HepG2 (cell line): Measurements from ENCODE around the gene NLRP14. TPM values are rescaled to one million over a fixed set of nuclear protein-coding genes. Genes with fewer than 3 reads are reported as not detected.

Experiments
- ATAC-seq: fragments of 200-7000 bp; cut with Tn5 transposase; 3 replicates; pipeline ENCODE4 v1.9.1; 2020; ENCODE audit warnings: mild to moderate bottlenecking, moderate library complexity
- BruUV-seq: library from RNA; stranded (reverse); fragments of 400-500 nt; replicated peaks from 2 replicates; lab custom pipeline; 2021; lab: Mats Ljungman, UMichigan
- CTCF ChIA-PET: fragments of 300-600 bp; formaldehyde crosslinking; extraction: SDS; loops from one replicate; lab custom pipeline; 2021; ENCODE audit warnings: low total read pairs, inconsistent platforms, low intra/inter-chr PET ratio; lab: Yijun Ruan, JAX
- POLR2A ChIA-PET: fragments of 350-600 bp; sonication (Branson Sonifier 250); formaldehyde crosslinking; loops from one replicate; lab custom pipeline; 2020; ENCODE audit warnings: antibody characterized with exemption, inconsistent platforms; lab: Yijun Ruan, JAX
- DNase-seq: peaks from one replicate; pipeline ENCODE4 v3.0.0-alpha.2; 2015; ENCODE audit warnings: low spot score
- FAIRE-seq: peaks from 3 replicates; lab custom pipeline; 2011; peaks lifted over from hg19 to GRCh38; lab: Jason Lieb, UNC
- H2AFZ ChIP-seq: one replicate; pipeline ENCODE4 v1.6.1; 2011; ENCODE audit warnings: low read length, inconsistent platforms
- H3K27ac ChIP-seq: fragments of 300-600 bp; 3 replicates; pipeline ENCODE4 v1.8.0; 2011; ENCODE audit warnings: mixed run types, mild to moderate bottlenecking, mixed read lengths, low read length, inconsistent platforms; ENCODE audit not compliant: insufficient read depth; ENCODE audit errors: extremely low read length
- H3K27me3 ChIP-seq, 2 experiments: fragments of 200-600 bp in 1 of 2; 2 replicates in 1 of 2; 3 replicates in 1 of 2; pipeline versions ENCODE4 v1.6.0 to v1.8.0; 2011; ENCODE audit warnings: low read length in 2 of 2, mild to moderate bottlenecking in 2 of 2, moderate library complexity in 2 of 2, inconsistent platforms in 1 of 2; ENCODE audit not compliant: insufficient read depth in 2 of 2, control insufficient read depth in 1 of 2
- H3K36me3 ChIP-seq, 2 experiments: fragments of 200-600 bp in 1 of 2; replicated peaks in 1 of 2; 2 replicates in 1 of 2; 3 replicates in 1 of 2; pipeline versions ENCODE4 v1.5.1 to v1.8.0; 2011; ENCODE audit warnings: low read length in 2 of 2, inconsistent platforms in 1 of 2; ENCODE audit not compliant: insufficient read depth in 2 of 2, control insufficient read depth in 1 of 2
- H3K4me1 ChIP-seq: 2 replicates; pipeline ENCODE4 v1.5.1; 2012; ENCODE audit warnings: low read length, inconsistent platforms; ENCODE audit not compliant: insufficient read depth
- H3K4me2 ChIP-seq: 2 replicates; pipeline ENCODE4 v1.6.0; 2011; ENCODE audit warnings: low read depth, low read length, inconsistent platforms
- H3K4me3 ChIP-seq, 3 experiments: fragments of 200-600 bp in 1 of 3; sonication (generic), shearing (Covaris generic) in 1 of 3; replicated peaks in 1 of 3; 2 replicates each; pipeline ENCODE4 v1.5.1; 2011 to 2016; ENCODE audit warnings: low read length in 3 of 3, inconsistent platforms in 2 of 3, low read depth in 2 of 3, mild to moderate bottlenecking in 2 of 3, control low read depth in 1 of 3, mixed read lengths in 1 of 3; ENCODE audit not compliant: insufficient read depth in 1 of 3
- H3K79me2 ChIP-seq: one replicate; pipeline ENCODE4 v1.6.1; 2011; ENCODE audit warnings: low read length, inconsistent platforms; ENCODE audit not compliant: insufficient read depth
- H3K9ac ChIP-seq: 2 replicates; pipeline ENCODE4 v1.6.0; 2011; ENCODE audit warnings: mild to moderate bottlenecking, low read depth, low read length, inconsistent platforms; ENCODE audit not compliant: insufficient read depth
- H3K9me3 ChIP-seq: 2 replicates; pipeline ENCODE4 v1.5.1; 2012; ENCODE audit warnings: mild to moderate bottlenecking, low read length
- H4K20me1 ChIP-seq: 2 replicates; pipeline ENCODE4 v1.6.0; 2011; ENCODE audit warnings: inconsistent platforms, mild to moderate bottlenecking, low read length, moderate library complexity; ENCODE audit not compliant: insufficient read depth
- CCAR2 ChIP-seq: fragments of 200-400 bp; formaldehyde crosslinking; optimal IDR thresholded peaks from 2 replicates; pipeline ENCODE3; 2018; ENCODE audit warnings: low read depth, mild to moderate bottlenecking, low read length, moderate library complexity
- FOXM1 ChIP-seq: sonication (generic); formaldehyde crosslinking; IDR thresholded peaks from 2 replicates; pipeline ENCODE4 v1.5.0; 2020; ENCODE audit warnings: missing genetic modification reagents
- MAFF ChIP-seq: IDR thresholded peaks from 2 replicates; pipeline ENCODE4 v1.6.1; 2011; ENCODE audit warnings: low read depth, low read length, improper control_type of control experiment
- PCBP1 ChIP-seq: fragments of 200-400 bp; formaldehyde crosslinking; IDR thresholded peaks from 2 replicates; pipeline ENCODE4 v1.6.1; 2017; ENCODE audit warnings: mild to moderate bottlenecking, low read depth, low read length, borderline replicate concordance
- RXRA ChIP-seq: sonication (generic); formaldehyde crosslinking; IDR thresholded peaks from 2 replicates; pipeline ENCODE4 v1.5.1; 2020; ENCODE audit warnings: missing genetic modification reagents
- SMARCE1 ChIP-seq: fragments of 450-650 bp; IDR thresholded peaks from 2 replicates; pipeline ENCODE4 v1.6.1; 2017; ENCODE audit warnings: borderline replicate concordance
- SRSF9 ChIP-seq: fragments of 200-400 bp; formaldehyde crosslinking; IDR thresholded peaks from 2 replicates; pipeline ENCODE4 v1.6.1; 2018; ENCODE audit warnings: borderline replicate concordance, mild to moderate bottlenecking, low read depth, low read length; ENCODE audit not compliant: insufficient read depth, poor library complexity, severe bottlenecking
- TSC22D2 ChIP-seq: sonication (generic); formaldehyde crosslinking; IDR thresholded peaks from 2 replicates; pipeline ENCODE4 v1.5.1; 2020; ENCODE audit warnings: missing genetic modification reagents, mild to moderate bottlenecking, borderline replicate concordance
- ZNF33B ChIP-seq: sonication (generic); formaldehyde crosslinking; IDR thresholded peaks from 2 replicates; pipeline ENCODE4 v1.5.1; 2020; ENCODE audit warnings: mild to moderate bottlenecking, missing genetic modification reagents
- ZNF382 ChIP-seq: sonication (generic); formaldehyde crosslinking; IDR thresholded peaks from 2 replicates; pipeline ENCODE4 v1.5.0; 2020; ENCODE audit warnings: missing genetic modification reagents, mild to moderate bottlenecking, borderline replicate concordance
- ZNF724P ChIP-seq: sonication (generic); formaldehyde crosslinking; IDR thresholded peaks from 2 replicates; pipeline ENCODE4 v1.8.0; 2022; ENCODE audit warnings: missing genetic modification reagents, borderline replicate concordance
- ZNF777 ChIP-seq: sonication (generic); formaldehyde crosslinking; IDR thresholded peaks from 2 replicates; pipeline ENCODE4 v1.4.0; 2020; ENCODE audit warnings: missing genetic modification reagents
- WGBS: methylation state at CpG from one replicate; pipeline ENCODE4 v1.1.6; 2017; ENCODE audit warnings: low lambda C conversion rate; 5-methylcytosine and 5-hydroxymethylcytosine counted together
- in situ Hi-C: cut with HindIII; loops from 2 replicates; pipeline ENCODE4 v1.10.0; 2017; ENCODE audit warnings: low pct_unique_long_range_greater_than_20kb; ENCODE audit not compliant: extremely low pct_ligation_motif_present
- intact Hi-C: fragments of 100-400 bp; cut with micrococcal nuclease; formaldehyde crosslinking; loops from one replicate; pipeline ENCODE4 v1.10.0; 2022; ENCODE audit not compliant: unreplicated experiment
- polyA plus RNA-seq, 8 experiments: library from polyadenylated mRNA; depleted of rRNA in 3 of 8; stranded (reverse) in 7 of 8; unstranded in 1 of 8; fragments of >200 nt; fragmentation: Illumina TruSeq in 4 of 8; extraction: Trizol in 4 of 8; gene quantifications; 2 replicates each; pipeline versions ENCODE4 v1.2.1 to v1.2.3, GENCODE V29; 2011 to 2016; ENCODE audit warnings: low read depth in 4 of 8, missing spikeins in 1 of 8, mixed read lengths in 1 of 8; ENCODE audit not compliant: insufficient read depth in 1 of 8
- total RNA-seq, 5 experiments: library from RNA; depleted of rRNA; stranded (reverse); fragments of >200 nt; fragmentation: Illumina TruSeq; extraction: Trizol; gene quantifications; 2 replicates each; pipeline ENCODE4 v1.2.3, GENCODE V29; 2016; ENCODE audit warnings: low read depth in 1 of 5
- TF ChIP-seq, protein P1 (sequence below): sonication (generic); formaldehyde crosslinking; IDR thresholded peaks from 2 replicates; pipeline ENCODE4 v1.4.0; 2020; ENCODE audit warnings: missing genetic modification reagents, mild to moderate bottlenecking, borderline replicate concordance
- TF ChIP-seq, protein P2 (sequence below): sonication (generic); formaldehyde crosslinking; IDR thresholded peaks from 2 replicates; pipeline ENCODE4 v1.5.0; 2020; ENCODE audit warnings: mild to moderate bottlenecking, missing genetic modification reagents, borderline replicate concordance
- TF ChIP-seq, protein P3 (sequence below): sonication (generic); formaldehyde crosslinking; IDR thresholded peaks from 2 replicates; pipeline ENCODE4 v1.4.0; 2020; ENCODE audit warnings: missing genetic modification reagents, low read depth, mild to moderate bottlenecking, borderline replicate concordance

Gene NLRP14
- total and polyA plus RNA-seq, 2 of the 13 experiments (the other 11 are each of a cell fraction or from before 2014, with no cell fraction given), result not detected

DNA sequence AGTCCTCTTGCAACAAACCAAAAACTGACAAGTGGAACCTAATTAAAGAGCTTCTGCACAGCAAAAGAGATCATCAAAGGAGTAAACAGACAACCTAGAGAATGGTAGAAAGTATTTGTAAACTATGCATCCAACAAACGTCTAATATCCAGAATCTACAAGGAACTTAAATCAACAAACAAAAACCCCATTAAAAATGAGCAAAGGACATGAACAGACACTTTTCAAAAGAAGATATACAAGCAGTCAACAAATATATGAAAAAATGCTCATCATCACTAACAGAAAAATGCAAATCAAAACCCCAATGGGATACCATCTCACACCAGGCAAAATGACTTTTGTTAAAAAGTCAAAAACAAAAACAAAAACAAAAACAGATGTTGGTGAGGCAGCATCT, 33.8 kb upstream of the NLRP14 start:
- no peak for FAIRE-seq
- H3K4me3 ChIP-seq, result no peak overlapping the region
- intact Hi-C loops, result no loop called here

More for the DNA sequence above, 33.8 kb upstream of the NLRP14 start:
- 0% methylated on average over 1 of the region's 1 CpG for WGBS
- Histone ChIP-seq H3K4me1 (no peaks in the 10 kb centered on the region), H3K4me2 (no peak overlapping the region), H2AFZ (no peak overlapping the region), H4K20me1 (no peaks in the 10 kb centered on the region), H3K79me2 (no peaks in the 10 kb centered on the region), H3K27ac (no peak overlapping the region), H3K27me3 (no peaks in the 10 kb centered on the region), H3K9me3 (no peaks in the 10 kb centered on the region), H3K36me3 (no peaks in the 10 kb centered on the region), H3K9ac (no peak overlapping the region)
- BruUV-seq, result no TSS peak
- TF ChIP-seq MAFF, result no peak
- no peak for TF ChIP-seq SMARCE1
- no peak for TF ChIP-seq TSC22D2 (CRISPR knock-in tag)
- no peak for TF ChIP-seq PCBP1
- TF ChIP-seq CCAR2, result no peak
- TF ChIP-seq, protein P1, sequence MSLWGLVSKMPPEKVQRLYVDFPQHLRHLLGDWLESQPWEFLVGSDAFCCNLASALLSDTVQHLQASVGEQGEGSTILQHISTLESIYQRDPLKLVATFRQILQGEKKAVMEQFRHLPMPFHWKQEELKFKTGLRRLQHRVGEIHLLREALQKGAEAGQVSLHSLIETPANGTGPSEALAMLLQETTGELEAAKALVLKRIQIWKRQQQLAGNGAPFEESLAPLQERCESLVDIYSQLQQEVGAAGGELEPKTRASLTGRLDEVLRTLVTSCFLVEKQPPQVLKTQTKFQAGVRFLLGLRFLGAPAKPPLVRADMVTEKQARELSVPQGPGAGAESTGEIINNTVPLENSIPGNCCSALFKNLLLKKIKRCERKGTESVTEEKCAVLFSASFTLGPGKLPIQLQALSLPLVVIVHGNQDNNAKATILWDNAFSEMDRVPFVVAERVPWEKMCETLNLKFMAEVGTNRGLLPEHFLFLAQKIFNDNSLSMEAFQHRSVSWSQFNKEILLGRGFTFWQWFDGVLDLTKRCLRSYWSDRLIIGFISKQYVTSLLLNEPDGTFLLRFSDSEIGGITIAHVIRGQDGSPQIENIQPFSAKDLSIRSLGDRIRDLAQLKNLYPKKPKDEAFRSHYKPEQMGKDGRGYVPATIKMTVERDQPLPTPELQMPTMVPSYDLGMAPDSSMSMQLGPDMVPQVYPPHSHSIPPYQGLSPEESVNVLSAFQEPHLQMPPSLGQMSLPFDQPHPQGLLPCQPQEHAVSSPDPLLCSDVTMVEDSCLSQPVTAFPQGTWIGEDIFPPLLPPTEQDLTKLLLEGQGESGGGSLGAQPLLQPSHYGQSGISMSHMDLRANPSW (CRISPR knock-in tag), result no peak
- no peak for TF ChIP-seq SRSF9
- TF ChIP-seq, protein P2, sequence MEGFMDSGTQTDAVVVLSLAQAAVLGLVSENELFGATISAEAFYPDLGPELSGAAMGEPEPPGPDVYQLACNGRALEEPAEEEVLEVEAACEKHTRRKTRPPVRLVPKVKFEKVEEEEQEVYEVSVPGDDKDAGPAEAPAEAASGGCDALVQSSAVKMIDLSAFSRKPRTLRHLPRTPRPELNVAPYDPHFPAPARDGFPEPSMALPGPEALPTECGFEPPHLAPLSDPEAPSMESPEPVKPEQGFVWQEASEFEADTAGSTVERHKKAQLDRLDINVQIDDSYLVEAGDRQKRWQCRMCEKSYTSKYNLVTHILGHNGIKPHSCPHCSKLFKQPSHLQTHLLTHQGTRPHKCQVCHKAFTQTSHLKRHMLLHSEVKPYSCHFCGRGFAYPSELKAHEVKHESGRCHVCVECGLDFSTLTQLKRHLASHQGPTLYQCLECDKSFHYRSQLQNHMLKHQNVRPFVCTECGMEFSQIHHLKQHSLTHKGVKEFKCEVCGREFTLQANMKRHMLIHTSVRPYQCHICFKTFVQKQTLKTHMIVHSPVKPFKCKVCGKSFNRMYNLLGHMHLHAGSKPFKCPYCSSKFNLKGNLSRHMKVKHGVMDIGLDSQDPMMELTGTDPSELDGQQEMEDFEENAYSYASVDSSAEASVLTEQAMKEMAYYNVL (CRISPR knock-in tag), result no peak
- TF ChIP-seq ZNF382, result no peak
- no peak for TF ChIP-seq FOXM1 (CRISPR knock-in tag)
- TF ChIP-seq ZNF777, result no peak
- TF ChIP-seq RXRA, result no peak
- TF ChIP-seq ZNF33B (CRISPR knock-in tag), result no peak
- TF ChIP-seq, protein P3, sequence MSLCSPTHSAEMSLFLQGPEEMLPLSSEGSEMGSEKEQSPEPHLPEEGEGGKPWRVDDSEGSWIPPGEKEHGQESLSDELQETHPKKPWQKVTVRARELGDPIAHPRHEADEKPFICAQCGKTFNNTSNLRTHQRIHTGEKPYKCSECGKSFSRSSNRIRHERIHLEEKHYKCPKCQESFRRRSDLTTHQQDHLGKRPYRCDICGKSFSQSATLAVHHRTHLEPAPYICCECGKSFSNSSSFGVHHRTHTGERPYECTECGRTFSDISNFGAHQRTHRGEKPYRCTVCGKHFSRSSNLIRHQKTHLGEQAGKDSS (CRISPR knock-in tag), result no peak
- TF ChIP-seq ZNF724P (CRISPR knock-in tag), result no peak
- ATAC-seq (no peak), DNase-seq (no peak)
- ChIA-PET POLR2A (no interaction called here), CTCF (no interaction called here)
- in situ Hi-C loops, result no loop called here
